Stomach (tissue), 4 donors: Measurements from ENCODE around the gene CKB.

Experiments
- EP300 ChIP-seq: sonication (generic); formaldehyde crosslinking; IDR thresholded peaks from one replicate; pipeline ENCODE4 v1.6.1; 2017; ENCODE audit warnings: antibody characterized with exemption
- POLR2A ChIP-seq, 4 donors: fragments of 450-650 bp; IDR thresholded peaks; one replicate each; pipeline ENCODE4 v1.6.1; 2016; ENCODE audit warnings: antibody characterized with exemption in 4 of 4, control low read depth in 2 of 4, mild to moderate bottlenecking in 1 of 4, moderate library complexity in 1 of 4
- TF ChIP-seq, protein P1 (sequence below), 7 experiments: fragments of 450-650 bp in 4 of 7; fragments of 200-600 bp in 3 of 7; sonication (generic) in 3 of 7; IDR thresholded peaks; one replicate each; pipeline ENCODE4 v1.5.1; 2016 to 2019; ENCODE audit warnings: antibody characterized with exemption in 7 of 7, control low read depth in 2 of 7, mild to moderate bottlenecking in 1 of 7

DNA sequence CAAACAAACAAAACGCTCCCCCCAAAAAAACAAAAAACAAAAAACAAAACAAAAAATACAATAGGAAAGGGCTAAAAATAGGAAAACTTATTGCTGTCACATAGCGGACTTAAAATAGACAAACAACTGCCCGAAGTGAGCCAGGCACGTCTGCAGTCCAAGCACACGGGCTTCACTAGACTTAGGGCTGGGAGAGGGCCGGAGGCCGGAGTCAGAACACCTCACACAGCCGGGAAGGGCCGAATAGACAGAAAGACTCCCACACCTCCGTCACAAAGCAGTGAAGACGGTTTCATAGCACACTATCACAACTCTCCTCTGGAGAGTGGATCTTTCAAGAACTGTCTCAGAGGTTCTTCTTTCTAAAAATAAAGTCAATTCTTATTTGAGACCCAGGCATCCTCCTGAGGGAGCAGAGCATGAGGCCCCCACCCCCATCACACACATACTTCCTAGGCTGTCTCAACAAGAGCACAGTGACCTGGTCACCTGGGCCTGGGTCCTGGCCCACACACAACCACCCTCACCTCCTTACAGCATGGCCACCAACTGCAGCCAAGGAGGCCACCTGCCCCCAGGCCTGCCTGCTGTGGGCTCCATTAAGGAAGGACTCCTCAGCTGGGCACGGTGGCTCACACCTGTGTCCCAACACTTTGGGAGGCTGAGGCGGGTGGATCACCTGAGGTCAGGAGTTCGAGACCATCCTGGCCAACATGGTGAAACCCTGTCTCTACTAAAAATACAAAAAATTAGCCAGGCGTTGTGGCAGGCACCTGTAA, 33.1 kb upstream of the CKB start:
- TF ChIP-seq, protein P1, sequence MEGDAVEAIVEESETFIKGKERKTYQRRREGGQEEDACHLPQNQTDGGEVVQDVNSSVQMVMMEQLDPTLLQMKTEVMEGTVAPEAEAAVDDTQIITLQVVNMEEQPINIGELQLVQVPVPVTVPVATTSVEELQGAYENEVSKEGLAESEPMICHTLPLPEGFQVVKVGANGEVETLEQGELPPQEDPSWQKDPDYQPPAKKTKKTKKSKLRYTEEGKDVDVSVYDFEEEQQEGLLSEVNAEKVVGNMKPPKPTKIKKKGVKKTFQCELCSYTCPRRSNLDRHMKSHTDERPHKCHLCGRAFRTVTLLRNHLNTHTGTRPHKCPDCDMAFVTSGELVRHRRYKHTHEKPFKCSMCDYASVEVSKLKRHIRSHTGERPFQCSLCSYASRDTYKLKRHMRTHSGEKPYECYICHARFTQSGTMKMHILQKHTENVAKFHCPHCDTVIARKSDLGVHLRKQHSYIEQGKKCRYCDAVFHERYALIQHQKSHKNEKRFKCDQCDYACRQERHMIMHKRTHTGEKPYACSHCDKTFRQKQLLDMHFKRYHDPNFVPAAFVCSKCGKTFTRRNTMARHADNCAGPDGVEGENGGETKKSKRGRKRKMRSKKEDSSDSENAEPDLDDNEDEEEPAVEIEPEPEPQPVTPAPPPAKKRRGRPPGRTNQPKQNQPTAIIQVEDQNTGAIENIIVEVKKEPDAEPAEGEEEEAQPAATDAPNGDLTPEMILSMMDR (IDR thresholded peaks at IDR 0.05) = no peak
- no peak for TF ChIP-seq POLR2A (IDR thresholded peaks at IDR 0.05)
- TF ChIP-seq EP300 = no peak
